OCI-LY7 (cell line): ENCODE measurements around the gene C17orf113. TPM values are rescaled to one million over a fixed set of nuclear protein-coding genes. Genes with fewer than 3 reads are reported as not detected.

Source experiments
- BruUV-seq: library from RNA; stranded (reverse); fragments of 400-500 nt; replicated peaks from 2 replicates; lab custom pipeline; 2021; lab: Mats Ljungman, UMichigan
- CTCF ChIA-PET: fragments of 300-600 bp; sonication (Branson Sonifier 250); formaldehyde crosslinking; loops from one replicate; lab custom pipeline; 2022; ENCODE audit warnings: antibody characterized with exemption; ENCODE audit not compliant: unreplicated experiment; lab: Charles Lee
- POLR2A ChIA-PET: fragments of 300-600 bp; sonication (Branson Sonifier 250); formaldehyde crosslinking; loops from one replicate; lab custom pipeline; 2022; ENCODE audit warnings: antibody characterized with exemption; lab: Charles Lee
- DNase-seq: peaks from one replicate; pipeline ENCODE4 v3.0.0-alpha.2; 2015; ENCODE audit warnings: low spot score
- H2AFZ ChIP-seq: fragments of 200-600 bp; sonication (generic), shearing (Covaris generic); 2 replicates; pipeline ENCODE4 v1.6.1; 2014; ENCODE audit warnings: mild to moderate bottlenecking, antibody characterized with exemption, low read length, moderate library complexity
- H3K27ac ChIP-seq: fragments of 200-600 bp; sonication (generic); 2 replicates; pipeline ENCODE4 v1.5.1; 2014; ENCODE audit warnings: mixed run types, low read depth, mild to moderate bottlenecking, moderate library complexity, low read length, inconsistent platforms; ENCODE audit not compliant: poor library complexity, severe bottlenecking
- H3K36me3 ChIP-seq: fragments of 200-600 bp; sonication (generic); 2 replicates; pipeline ENCODE4 v1.6.1; 2014; ENCODE audit warnings: mild to moderate bottlenecking, antibody characterized with exemption, low read length, moderate library complexity, mixed read lengths; ENCODE audit not compliant: insufficient read depth
- H3K4me1 ChIP-seq: fragments of 200-600 bp; sonication (generic); 2 replicates; pipeline ENCODE4 v1.5.1; 2014; ENCODE audit warnings: mild to moderate bottlenecking, low read length; ENCODE audit not compliant: insufficient read depth, poor library complexity, severe bottlenecking
- H3K4me2 ChIP-seq: fragments of 200-600 bp; sonication (generic); 2 replicates; pipeline ENCODE4 v1.6.1; 2014; ENCODE audit warnings: mild to moderate bottlenecking, low read length
- H3K4me3 ChIP-seq: fragments of 200-600 bp; sonication (generic); 2 replicates; pipeline ENCODE4 v1.5.1; 2014; ENCODE audit warnings: mild to moderate bottlenecking, low read depth, low read length; ENCODE audit not compliant: poor library complexity, severe bottlenecking
- H3K79me2 ChIP-seq: fragments of 200-600 bp; sonication (generic); 2 replicates; pipeline ENCODE4 v1.6.1; 2016; ENCODE audit warnings: low read depth, mild to moderate bottlenecking, low read length, moderate library complexity, mixed read lengths; ENCODE audit not compliant: insufficient read depth
- H3K9me2 ChIP-seq: fragments of 200-600 bp; sonication (generic); 2 replicates; pipeline ENCODE4 v1.6.1; 2016; ENCODE audit warnings: mild to moderate bottlenecking, low read length, mixed read lengths; ENCODE audit not compliant: insufficient read depth
- H3K9me3 ChIP-seq: fragments of 200-600 bp; sonication (generic); 2 replicates; pipeline ENCODE4 v1.6.1; 2014; ENCODE audit warnings: mild to moderate bottlenecking, mixed run types, low read length, mixed read lengths
- H4K20me1 ChIP-seq: fragments of 200-600 bp; sonication (generic); 2 replicates; pipeline ENCODE4 v1.6.1; 2014; ENCODE audit warnings: mild to moderate bottlenecking, antibody characterized with exemption, low read length, moderate library complexity, mixed read lengths; ENCODE audit not compliant: insufficient read depth
- CTCF ChIP-seq: fragments of 200-600 bp; sonication (generic); conservative IDR thresholded peaks from 2 replicates; pipeline ENCODE4 v1.5.1; 2014; ENCODE audit warnings: mild to moderate bottlenecking, antibody characterized with exemption, low read length, moderate library complexity, mixed read lengths
- EZH2phosphoT487 ChIP-seq: fragments of 200-600 bp; sonication (generic); IDR thresholded peaks from 2 replicates; pipeline ENCODE4 v1.6.1; 2018; ENCODE audit warnings: low read depth, borderline replicate concordance, mild to moderate bottlenecking, mixed run types, antibody characterized with exemption, low read length, moderate library complexity, mixed read lengths
- intact Hi-C: fragments of 100-400 bp; cut with micrococcal nuclease; formaldehyde crosslinking; loops from one replicate; pipeline ENCODE4 v1.10.0; 2022; ENCODE audit not compliant: unreplicated experiment
- total RNA-seq, 2 experiments: library from RNA; depleted of rRNA in 1 of 2; stranded (reverse); fragments of >200 nt in 1 of 2; shearing (Covaris generic) in 1 of 2; gene quantifications; 2 replicates each; pipeline ENCODE4 v1.2.3, GENCODE V29; 2014 to 2022

The C17orf113 gene
- total RNA-seq, 2 experiments from 2014 or later = 0.25 TPM

- Histone ChIP-seq H3K9me3 (no peaks in the 10 kb centered on the region), H3K9me2 (no peaks in the 10 kb centered on the region), H3K4me1 (no peaks in the 10 kb centered on the region), H3K27ac (no peak overlapping the region), H3K79me2 (no peaks in the 10 kb centered on the region), H4K20me1 (no peaks in the 10 kb centered on the region), H3K4me2 (no peak overlapping the region), H2AFZ (no peak overlapping the region), H3K36me3 (no peaks in the 10 kb centered on the region), H3K4me3 (no peak overlapping the region)
- intact Hi-C loops = no loop called here
- ChIA-PET POLR2A (no interaction called here), CTCF (no interaction called here)
- BruUV-seq = no TSS peak
- no peak for DNase-seq
- TF ChIP-seq CTCF (no peak), EZH2phosphoT487 (no peak)
These were observed 31.2 kb upstream of the C17orf113 start for GRCh38 chr17:42081516-42082129.

GRCh38 chr17:42079541-42079940, 29.1 kb upstream of the C17orf113 start:
- no peak for DNase-seq
- Histone ChIP-seq H3K9me2 (no peaks in the 10 kb centered on the region), H3K36me3 (no peaks in the 10 kb centered on the region), H4K20me1 (no peaks in the 10 kb centered on the region), H2AFZ (no peak overlapping the region), H3K4me1 (no peaks in the 10 kb centered on the region), H3K9me3 (no peaks in the 10 kb centered on the region), H3K27ac (no peak overlapping the region), H3K4me2 (no peak overlapping the region), H3K4me3 (no peak overlapping the region), H3K79me2 (no peaks in the 10 kb centered on the region)
- no TSS peak for BruUV-seq
- intact Hi-C loops = no loop called here
- TF ChIP-seq CTCF (no peak), EZH2phosphoT487 (no peak)
- CTCF ChIA-PET = interaction anchor here (1.1 kb wide), 1 partner anchor 8 kb away, joined by 3 read pairs; no protein-coding TSS in a partner anchor
- POLR2A ChIA-PET = interaction anchor here (0.6 kb wide), 1 partner anchor 159 kb away, joined by 4 read pairs; no protein-coding TSS in a partner anchor

GRCh38 chr17:42078396-42079043, 28.1 kb upstream of the C17orf113 start:
- intact Hi-C loops = no loop called here
- H3K9me3 ChIP-seq = no peaks in the 10 kb centered on the region
- H3K4me2 ChIP-seq = no peak overlapping the region
- POLR2A ChIA-PET = no interaction called here
- no peak overlapping the region for H3K4me3 ChIP-seq
- BruUV-seq = no TSS peak
- H3K27ac ChIP-seq = no peak overlapping the region
- H3K9me2 ChIP-seq = no peaks in the 10 kb centered on the region
- peaks cover 1% of the 10 kb centered on the region for H3K4me1 ChIP-seq
- no peaks in the 10 kb centered on the region for H3K36me3 ChIP-seq
- DNase-seq = no peak
- H2AFZ ChIP-seq = no peak overlapping the region
- TF ChIP-seq CTCF (no peak), EZH2phosphoT487 (no peak)
- no peaks in the 10 kb centered on the region for H4K20me1 ChIP-seq
- CTCF ChIA-PET = no interaction called here
- H3K79me2 ChIP-seq = no peaks in the 10 kb centered on the region
